GM18868 (cell line): Measurements from ENCODE around the gene PBX1.
"Not testable (repeated sequence)": the region's sequence is repeated elsewhere in the genome, so short reads cannot be mapped to it uniquely, and the experiment has no call there.

Source experiments
- ATAC-seq: cut with Tn5 transposase; IDR thresholded peaks from one replicate; pipeline ENCODE4 v1.9.1; 2021; ENCODE audit warnings: mild to moderate bottlenecking, moderate library complexity; ENCODE audit not compliant: unreplicated experiment

PBX1 gene

GRCh38 chr1:164558461-164559341 is at the start of gene PBX1:
Gene PBX1 (plus strand): TSS chr1:164559184.
- peak; percentile 100 for ATAC-seq

DNA sequence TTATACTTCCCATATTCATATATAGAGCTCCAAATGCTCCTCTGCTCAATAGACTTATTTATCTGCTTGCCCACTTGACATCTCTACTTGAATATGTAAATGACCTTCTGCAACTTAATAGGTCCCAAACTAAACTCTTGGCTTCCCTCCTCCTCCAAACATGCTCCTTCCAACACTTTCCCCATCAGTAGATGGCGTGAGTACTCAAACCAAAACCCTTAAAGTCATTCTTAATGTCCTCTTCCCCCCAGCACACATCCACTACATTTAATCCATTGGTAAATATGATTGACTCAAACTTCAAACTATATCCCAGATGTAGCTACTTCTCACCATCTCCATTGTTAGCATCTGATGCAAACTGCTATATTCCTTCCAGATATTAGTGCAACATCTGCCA is 48.5 kb upstream of the PBX1 start:
- no peak for ATAC-seq

- ATAC-seq: no peak
Observed at GRCh38 chr1:164511001-164511705, 47.8 kb upstream of the PBX1 start.

DNA sequence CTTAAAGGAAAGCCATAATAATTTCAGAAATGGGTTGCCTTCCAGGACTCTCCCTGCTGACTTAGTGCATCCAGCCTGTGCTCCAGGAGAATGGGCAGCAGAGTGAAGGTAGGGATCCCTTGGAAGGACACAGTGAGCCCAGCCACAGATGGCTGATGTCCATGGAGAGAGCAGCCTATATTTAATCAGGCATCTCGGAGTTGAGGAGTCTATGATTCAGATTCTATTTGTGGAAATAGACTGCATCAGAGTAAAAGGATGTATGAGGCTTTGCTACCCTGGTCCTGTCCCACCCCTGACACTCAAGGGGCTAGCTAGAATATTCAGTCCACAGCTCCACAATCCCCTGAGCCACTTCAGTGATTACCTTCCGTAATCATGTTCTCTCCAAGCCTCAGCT is 43.8 kb upstream of the PBX1 start:
- no peak for ATAC-seq

DNA sequence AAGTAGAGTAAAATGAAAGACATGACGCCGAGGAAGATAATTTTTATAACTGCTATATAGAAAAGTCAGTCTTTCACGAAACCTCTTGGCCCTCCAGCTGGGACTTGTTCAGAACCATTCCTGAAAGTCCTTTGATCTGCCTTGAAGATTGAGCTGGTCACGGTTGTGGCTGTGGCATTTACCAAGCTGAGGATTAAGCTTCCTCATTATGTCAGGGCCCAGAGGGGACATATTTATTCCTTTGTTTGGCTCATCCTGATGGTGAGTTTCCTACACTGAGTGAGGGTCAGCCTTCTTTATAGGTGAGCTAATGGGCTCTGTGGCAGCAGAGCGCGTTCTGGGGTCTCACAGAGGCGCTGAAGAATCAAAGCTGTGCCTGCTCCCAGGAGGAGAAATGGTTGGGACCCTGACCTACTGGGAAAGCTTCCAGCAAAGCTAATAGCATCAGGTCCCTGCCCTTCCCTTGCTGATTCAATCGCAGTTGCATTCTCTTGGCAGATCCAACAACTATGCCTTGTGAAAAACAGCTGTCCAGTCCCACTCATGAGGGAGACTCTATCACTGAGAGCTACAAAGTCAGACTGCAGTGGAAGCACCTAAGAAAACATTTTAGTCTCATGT is 43.2 kb upstream of the PBX1 start:
- no peak for ATAC-seq

GRCh38 chr1:164516591-164516990 is 42.4 kb upstream of the PBX1 start:
- ATAC-seq: no peak

DNA sequence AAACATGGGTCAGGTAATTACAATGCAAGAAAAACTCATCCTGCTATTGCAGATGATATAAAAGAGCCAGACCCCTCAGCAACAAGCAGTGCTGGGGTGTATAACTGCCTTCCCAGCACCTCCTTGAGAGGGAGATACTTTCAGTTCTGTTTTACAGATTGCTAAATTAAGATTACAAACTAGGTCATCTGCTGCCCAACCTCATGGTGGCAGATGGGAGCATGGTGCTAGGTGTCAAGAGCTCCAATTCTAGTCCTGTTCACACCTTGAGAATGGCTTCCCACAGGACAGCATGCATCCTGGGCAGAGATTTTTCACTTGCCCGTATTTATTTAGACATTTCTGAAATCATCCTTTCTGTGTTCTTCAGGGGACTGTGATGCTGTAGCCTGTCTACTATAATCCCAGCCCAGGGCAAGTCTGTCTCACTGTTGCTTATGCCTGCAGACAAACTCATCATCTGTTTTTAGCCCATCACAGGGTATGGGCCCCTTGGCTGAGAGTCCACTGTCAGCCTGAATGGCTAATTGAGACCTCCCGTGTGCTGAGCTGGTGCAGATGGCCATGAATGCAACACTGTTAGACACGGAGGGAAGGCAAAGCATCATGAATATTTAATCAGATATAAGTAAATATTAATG is 40.2 kb upstream of the PBX1 start:
- no peak for ATAC-seq

GRCh38 chr1:164519426-164519825 is 39.6 kb upstream of the PBX1 start:
- ATAC-seq: no peak

DNA sequence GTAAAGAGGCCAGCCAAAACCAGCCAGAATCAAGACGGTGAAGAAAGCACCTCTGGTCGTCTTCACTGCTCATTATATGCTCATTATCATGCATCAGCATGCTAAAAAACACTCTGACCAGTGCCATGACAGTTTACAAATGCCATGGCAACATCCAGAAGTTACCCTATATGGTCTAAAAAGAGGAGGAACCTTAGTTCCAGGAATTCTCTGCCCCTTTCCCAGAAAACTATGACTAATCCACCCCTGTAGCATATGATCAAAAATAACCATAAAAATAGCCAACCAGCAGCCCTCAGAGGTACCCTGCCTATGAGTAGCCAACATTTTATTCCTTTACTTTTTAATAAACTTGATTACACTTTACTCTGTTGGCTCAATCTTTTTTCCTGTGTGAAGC is 34.2 kb upstream of the PBX1 start:
- no peak for ATAC-seq

DNA sequence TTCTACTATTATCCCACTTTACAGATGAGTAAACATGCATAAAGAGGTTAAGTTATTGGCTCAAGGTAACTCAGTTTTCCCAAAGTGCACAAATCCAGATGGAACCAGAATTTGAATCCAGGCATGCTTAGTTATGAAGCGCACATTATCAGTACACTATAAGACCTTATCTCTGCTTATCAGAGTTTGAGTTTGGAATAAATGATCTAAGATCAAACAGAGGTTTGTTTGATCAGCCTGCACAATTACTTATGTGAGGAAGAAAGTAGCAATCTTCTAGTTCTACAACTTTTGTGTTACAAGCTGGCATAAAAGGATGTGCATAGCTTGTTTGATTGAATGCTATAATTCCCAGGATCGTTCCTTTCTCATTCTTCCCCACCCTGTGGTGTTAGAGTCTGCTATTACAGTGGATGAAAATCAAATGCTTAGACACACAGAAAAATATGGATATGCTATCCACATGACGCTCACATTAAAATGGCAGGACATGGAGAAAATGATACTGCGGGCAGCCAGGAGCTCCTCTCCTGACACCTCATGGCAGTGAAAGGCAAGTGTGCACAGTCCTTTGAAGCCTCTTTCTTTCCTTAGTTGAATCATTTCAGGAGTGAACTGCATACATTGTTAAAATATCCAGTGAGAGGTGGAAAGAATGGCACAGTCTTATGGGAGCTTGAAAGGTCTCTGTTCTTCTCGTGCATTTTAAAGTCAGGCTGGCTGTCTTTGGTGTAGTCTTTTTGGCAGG is 23.9 kb upstream of the PBX1 start:
- ATAC-seq: no peak

GRCh38 chr1:164552463-164552988 is 6.5 kb upstream of the PBX1 start:
- not testable (repeated sequence) for ATAC-seq

- ATAC-seq: no peak
Observed at GRCh38 chr1:164557270-164557669, 1.7 kb upstream of the PBX1 start.

DNA sequence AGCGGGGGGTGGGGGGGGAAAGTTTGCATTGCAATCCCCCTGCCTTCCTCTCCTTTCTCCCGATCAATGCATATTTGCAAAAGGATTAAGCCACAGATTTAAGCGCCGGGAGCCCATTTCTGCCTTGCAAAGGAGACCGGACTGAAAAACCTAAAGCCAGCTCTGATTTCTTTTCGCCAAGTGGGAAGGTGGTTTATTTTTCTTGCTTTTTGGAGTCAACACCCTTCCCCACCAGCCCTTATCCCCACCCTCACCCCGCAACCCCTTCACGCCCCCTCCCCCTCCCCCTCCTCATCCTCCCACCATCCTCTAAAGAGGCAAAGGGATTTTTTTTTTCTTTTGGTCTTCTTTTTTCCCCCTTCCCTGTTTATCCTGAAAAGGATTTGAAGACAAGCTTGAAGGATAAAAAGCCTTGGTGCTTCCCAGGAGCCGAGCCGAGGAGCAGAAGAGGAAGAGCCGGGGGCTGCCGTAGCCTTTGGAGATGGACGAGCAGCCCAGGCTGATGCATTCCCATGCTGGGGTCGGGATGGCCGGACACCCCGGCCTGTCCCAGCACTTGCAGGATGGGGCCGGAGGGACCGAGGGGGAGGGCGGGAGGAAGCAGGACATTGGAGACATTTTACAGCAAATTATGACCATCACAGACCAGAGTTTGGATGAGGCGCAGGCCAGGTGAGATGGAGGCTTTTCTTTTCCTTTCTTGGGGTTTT is 513 bp downstream of the PBX1 start:
- no peak for ATAC-seq

- ATAC-seq: no peak
Observed at GRCh38 chr1:164560121-164560541, 1.1 kb downstream of the PBX1 start.

DNA sequence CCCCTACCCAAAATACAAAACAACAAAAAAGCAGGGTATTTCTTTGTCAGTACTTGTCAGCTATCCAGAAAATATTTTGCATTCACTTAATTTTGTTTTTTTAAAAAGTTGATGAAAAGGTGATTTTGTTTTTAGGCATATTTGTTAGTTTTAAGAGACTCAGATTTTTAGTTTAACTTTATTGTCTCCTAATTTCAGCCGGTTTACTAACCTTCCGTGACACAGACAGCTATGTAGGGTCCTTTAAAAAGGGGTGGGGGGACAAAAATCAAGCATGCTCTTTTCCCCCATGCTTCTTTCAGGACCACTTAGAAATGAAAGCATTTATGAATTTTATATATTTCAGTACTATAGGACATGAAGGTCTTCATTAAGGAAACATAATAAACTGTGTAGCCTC is 1.6 kb downstream of the PBX1 start:
- ATAC-seq: no peak

DNA sequence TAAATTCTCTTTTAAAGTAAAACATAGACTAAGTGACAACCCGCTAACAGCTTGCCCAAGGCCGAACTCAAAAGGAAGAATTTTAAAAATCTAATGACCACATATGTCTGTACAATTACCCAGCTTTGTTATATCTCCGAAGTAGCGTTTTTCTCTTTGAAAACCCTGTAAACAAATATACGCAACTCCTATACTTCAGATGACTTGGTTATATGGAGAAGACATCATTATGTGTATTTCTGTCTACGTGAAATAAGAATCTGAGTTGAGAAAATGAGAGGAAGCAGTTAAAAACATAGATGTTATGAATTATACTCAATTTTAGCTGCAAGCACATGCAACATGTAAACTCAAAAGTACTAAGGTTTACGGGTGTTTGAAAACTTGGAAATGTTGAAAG is 2.0 kb downstream of the PBX1 start:
- ATAC-seq: no peak

DNA sequence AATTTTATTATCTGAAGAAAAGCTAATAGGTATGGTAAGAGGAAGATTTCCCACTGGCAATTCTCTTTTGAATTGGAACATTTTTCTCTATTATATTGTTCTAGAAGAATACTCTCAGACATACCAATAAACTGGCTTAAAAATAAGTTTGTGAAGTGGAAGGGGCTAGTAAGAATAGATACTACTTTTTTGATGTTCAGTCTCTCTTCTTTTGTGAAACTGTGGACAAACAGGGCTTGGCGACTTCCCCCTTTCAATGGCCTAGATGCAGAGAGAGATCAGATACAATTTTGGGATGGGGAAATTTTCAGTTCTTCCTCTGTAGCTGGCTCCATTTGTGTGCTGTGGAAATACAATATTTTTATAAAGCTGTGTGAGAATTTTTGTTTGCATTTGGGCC is 2.5 kb downstream of the PBX1 start:
- no peak for ATAC-seq

DNA sequence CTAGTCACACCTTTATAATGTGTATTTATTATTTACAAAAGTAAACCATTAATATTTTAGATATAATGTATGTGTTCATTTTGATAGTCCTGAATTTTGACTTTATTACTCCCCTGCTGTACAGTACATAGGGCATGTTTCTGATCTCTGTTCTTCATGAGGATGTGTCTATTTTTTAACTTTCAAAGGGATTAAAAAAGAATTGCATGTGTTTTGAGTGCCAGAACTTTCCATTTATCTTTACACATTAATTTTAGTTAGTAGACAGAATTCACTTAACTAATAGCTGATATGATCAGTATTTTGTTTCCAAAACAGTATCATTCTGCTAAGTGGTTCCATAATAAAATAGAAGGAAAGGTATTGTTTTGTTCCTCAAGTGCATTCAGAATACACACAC is 3.1 kb downstream of the PBX1 start:
- no peak for ATAC-seq

GRCh38 chr1:164562511-164562910 is 3.5 kb downstream of the PBX1 start:
- ATAC-seq: no peak
